PFSK-1 (cell line): Measurements from ENCODE around the gene SGSH.

Experiments used
- FOXP2 ChIP-seq: optimal IDR thresholded peaks from 2 replicates; pipeline ENCODE3; 2011; ENCODE audit warnings: borderline replicate concordance, control low read depth, inconsistent platforms; ENCODE audit not compliant: insufficient read depth; ENCODE audit errors: extremely low read length, extremely low read depth
- POLR2AphosphoS5 ChIP-seq: IDR thresholded peaks from 2 replicates; pipeline ENCODE4 v1.6.1; 2012; ENCODE audit warnings: low read depth, mild to moderate bottlenecking, control low read depth, low read length, moderate library complexity
- SIN3A ChIP-seq: IDR thresholded peaks from 2 replicates; pipeline ENCODE4 v1.6.1; 2012; ENCODE audit warnings: mild to moderate bottlenecking, low read length, moderate library complexity, borderline replicate concordance; ENCODE audit not compliant: insufficient read depth
- TAF1 ChIP-seq: IDR thresholded peaks from 2 replicates; pipeline ENCODE4 v1.6.1; 2012; ENCODE audit warnings: low read length, control low read depth, borderline replicate concordance; ENCODE audit not compliant: insufficient read depth
- TF ChIP-seq, protein P1 (sequence below), 2 experiments: IDR thresholded peaks; 2 replicates each; pipeline versions ENCODE4 v1.6.1 to v1.8.0; 2011 to 2012; ENCODE audit warnings: low read depth in 2 of 2, low read length in 2 of 2, control low read depth in 1 of 2, inconsistent platforms in 1 of 2, mild to moderate bottlenecking in 1 of 2, moderate library complexity in 1 of 2; ENCODE audit not compliant: insufficient read depth in 1 of 2

SGSH gene

DNA sequence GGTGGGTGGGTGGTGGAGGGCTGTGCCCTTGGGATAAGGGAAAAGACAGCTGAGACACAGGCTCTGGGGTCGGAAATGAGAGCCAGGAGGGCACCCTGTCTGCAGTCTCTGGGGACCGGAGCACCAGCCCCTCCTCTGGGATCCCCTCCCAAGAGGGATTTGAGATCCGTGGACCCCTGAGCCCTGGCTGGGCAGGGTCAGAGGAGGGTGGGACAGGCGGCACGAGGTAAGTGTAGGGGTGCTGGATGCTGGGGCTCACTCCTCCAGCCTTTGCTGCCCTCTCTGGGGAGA lies 425 bp downstream of the SGSH start:
- TF ChIP-seq, protein P1, sequence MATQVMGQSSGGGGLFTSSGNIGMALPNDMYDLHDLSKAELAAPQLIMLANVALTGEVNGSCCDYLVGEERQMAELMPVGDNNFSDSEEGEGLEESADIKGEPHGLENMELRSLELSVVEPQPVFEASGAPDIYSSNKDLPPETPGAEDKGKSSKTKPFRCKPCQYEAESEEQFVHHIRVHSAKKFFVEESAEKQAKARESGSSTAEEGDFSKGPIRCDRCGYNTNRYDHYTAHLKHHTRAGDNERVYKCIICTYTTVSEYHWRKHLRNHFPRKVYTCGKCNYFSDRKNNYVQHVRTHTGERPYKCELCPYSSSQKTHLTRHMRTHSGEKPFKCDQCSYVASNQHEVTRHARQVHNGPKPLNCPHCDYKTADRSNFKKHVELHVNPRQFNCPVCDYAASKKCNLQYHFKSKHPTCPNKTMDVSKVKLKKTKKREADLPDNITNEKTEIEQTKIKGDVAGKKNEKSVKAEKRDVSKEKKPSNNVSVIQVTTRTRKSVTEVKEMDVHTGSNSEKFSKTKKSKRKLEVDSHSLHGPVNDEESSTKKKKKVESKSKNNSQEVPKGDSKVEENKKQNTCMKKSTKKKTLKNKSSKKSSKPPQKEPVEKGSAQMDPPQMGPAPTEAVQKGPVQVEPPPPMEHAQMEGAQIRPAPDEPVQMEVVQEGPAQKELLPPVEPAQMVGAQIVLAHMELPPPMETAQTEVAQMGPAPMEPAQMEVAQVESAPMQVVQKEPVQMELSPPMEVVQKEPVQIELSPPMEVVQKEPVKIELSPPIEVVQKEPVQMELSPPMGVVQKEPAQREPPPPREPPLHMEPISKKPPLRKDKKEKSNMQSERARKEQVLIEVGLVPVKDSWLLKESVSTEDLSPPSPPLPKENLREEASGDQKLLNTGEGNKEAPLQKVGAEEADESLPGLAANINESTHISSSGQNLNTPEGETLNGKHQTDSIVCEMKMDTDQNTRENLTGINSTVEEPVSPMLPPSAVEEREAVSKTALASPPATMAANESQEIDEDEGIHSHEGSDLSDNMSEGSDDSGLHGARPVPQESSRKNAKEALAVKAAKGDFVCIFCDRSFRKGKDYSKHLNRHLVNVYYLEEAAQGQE (IDR thresholded peaks at IDR 0.05; ENCODE audit: insufficient read depth in 1 of 2, low read depth in 2 of 2, low read length in 2 of 2) = no peak
- TF ChIP-seq TAF1 (no peak), POLR2AphosphoS5 (no peak), FOXP2 (no peak)

DNA sequence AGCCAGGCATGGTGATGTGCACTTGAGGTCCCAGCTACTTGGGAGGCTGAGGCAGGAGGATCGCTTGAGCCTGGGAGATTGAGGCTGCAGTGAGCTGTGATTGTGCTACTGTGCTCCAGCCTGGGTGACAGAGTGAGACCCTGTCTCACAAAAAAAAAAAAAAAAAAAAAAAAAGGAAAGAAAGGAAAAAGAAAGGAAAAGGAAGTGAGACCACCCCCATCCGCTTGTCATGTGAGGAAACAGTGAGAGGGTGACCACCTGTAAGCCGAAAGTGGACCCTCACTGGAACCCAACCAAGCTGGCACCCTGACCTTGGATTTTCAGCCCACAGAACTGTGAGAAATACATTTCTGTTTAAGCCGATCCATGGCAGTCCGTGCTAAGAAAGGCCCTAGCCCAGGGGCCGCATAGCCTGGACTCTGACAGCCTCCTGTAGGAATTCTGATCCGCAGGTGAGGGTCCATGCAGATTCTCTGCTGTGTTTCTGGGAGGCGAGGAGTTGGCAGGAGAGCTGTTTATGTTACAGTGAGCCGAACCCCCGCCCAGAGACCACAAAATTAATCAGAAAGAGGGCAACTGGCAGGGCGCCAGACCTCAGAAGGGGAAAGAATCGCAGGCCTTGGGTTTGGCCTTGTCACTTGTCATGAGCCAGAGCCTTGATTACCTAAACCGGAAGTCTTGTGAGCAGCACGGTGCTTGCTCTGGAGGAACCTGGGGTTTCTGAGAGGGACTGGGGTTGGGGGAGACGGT lies 945 bp downstream of the SGSH start:
- TF ChIP-seq SIN3A (peak; percentile 68; the same call in 1 of the 2 replicates), TAF1 (no peak), FOXP2 (no peak)

DNA sequence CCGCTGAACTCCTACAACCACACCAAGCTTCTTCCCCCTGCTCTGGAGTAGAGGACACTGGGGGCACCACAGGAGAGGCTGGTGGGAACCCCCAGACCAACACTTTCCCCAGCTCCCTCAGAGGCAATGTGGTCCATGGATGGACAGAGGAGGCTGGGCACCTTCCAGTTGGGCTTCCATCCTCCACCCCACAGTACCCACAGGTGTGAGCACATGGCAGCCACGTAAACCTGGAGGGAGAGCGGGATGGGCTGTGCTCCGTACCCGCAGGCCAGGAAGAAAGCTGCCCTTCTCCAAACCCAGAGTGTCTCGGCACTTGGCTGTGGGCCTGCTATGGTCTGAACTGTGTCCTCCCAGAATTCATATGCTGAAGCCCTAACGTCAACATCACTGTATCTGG lies 1.7 kb downstream of the SGSH start:
- TF ChIP-seq SIN3A (no peak), TAF1 (no peak), POLR2AphosphoS5 (no peak), FOXP2 (no peak)
- TF ChIP-seq, protein P1 (IDR thresholded peaks at IDR 0.05; ENCODE audit: insufficient read depth in 1 of 2, low read depth in 2 of 2, low read length in 2 of 2) = no peak

DNA sequence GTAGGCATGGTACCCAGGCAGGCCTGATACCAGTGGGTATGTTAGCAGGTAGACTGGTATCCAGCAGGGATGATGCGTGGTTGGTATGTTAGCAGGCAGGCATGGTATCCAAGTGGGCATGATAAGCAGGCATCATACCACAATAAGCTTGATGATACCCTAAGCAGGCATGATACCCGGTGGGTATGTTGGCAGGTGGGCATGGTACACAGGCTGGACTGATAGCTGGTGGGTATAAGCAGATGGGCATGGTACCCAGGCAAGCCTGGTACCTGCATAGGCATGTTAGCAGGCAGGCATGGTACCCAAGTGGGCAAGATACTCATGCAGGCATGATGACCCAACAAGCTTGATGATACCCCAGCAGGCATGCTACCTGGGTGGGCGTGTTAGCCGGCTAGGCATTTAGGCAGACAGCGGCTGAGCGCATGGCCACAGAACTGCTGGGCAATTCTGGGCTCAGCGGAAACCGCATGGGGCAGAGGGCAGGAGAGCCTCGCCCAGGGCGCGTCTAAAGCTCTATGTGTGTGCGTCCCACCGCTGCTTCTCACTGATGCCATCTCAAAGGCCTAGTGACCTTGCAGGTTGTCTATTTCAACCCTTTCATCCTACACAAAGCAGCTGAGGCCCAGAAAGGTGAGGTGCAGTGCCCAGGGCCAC lies 2.3 kb downstream of the SGSH start:
- no peak for TF ChIP-seq TAF1
- TF ChIP-seq, protein P1 (IDR thresholded peaks at IDR 0.05; ENCODE audit: insufficient read depth in 1 of 2, low read depth in 2 of 2, low read length in 2 of 2) = no peak
- no peak for TF ChIP-seq SIN3A
- TF ChIP-seq POLR2AphosphoS5 = no peak
- no peak for TF ChIP-seq FOXP2

DNA sequence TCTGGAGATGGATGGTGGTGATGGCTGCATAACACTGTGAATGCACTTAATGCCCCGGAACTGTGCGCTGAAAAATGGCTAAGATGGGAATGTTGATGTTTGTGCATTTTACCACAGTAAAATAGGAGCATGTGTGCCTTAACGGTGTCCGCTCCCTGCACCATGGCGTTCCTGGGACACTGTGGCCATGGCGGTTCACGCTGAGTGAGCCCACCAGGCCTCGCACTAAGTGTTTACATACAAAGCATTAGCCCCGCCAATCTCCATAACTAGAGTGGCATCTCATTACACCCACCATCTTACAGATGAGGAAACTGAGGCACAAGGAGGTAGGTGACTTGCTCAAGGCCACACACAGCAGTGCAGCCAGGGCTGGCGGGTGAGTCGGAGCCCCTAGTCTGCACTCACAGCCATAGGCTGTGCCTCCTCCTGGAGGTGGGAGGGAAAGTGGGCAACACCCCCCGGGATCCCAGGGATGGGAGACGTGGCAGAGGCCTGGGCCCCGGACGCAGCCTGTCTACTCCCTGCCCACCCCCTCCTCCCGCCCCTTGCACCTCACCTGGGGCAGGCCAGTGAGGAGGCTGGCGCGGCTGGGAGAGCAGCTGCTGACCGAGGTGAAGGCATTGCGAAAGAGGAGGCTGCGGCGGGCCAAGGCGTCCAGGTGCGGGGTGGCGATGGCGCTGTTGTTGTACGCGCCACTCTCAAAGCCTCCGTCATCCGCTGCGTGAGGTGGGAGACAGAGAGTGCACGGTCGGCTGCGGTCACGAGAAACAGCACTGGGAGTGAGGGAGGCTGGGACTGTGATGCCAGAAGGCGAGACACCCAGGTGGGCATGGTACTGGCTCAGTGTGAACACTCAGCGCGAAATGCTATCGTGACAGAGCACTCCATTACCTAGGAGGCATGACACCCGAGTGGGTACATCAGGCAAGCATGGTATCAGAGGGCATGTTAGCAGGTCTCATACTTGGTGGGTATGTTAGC lies 3.4 kb downstream of the SGSH start:
- TF ChIP-seq SIN3A (no peak), FOXP2 (no peak)
